Osteocyte (in vitro differentiated cells): ENCODE data around the gene MPG. TPM values are rescaled to one million over a fixed set of nuclear protein-coding genes. Genes with fewer than 3 reads are reported as not detected.

Experiments
- DNase-seq: peaks from one replicate; pipeline ENCODE4 v3.0.0; 2021; ENCODE audit warnings: mixed read lengths; ENCODE audit not compliant: unreplicated experiment; ENCODE audit errors: extremely low spot score
- H3K27ac Mint-ChIP-seq: one replicate; pipeline ENCODE4 v1.8.0; 2021; ENCODE audit warnings: mild to moderate bottlenecking, mixed read lengths; ENCODE audit not compliant: unreplicated experiment
- H3K27me3 Mint-ChIP-seq: one replicate; pipeline ENCODE4 v1.8.0; 2021; ENCODE audit warnings: mixed read lengths; ENCODE audit not compliant: unreplicated experiment
- H3K36me3 Mint-ChIP-seq: one replicate; pipeline ENCODE4 v1.8.0; 2021; ENCODE audit warnings: mixed read lengths; ENCODE audit not compliant: unreplicated experiment
- H3K4me1 Mint-ChIP-seq: one replicate; pipeline ENCODE4 v1.8.0; 2021; ENCODE audit warnings: mixed read lengths; ENCODE audit not compliant: unreplicated experiment
- H3K4me3 Mint-ChIP-seq: one replicate; pipeline ENCODE4 v1.8.0; 2021; ENCODE audit warnings: mild to moderate bottlenecking, moderate library complexity, mixed read lengths; ENCODE audit not compliant: unreplicated experiment
- H3K9me3 Mint-ChIP-seq: one replicate; pipeline ENCODE4 v1.8.0; 2021; ENCODE audit warnings: mixed read lengths; ENCODE audit not compliant: unreplicated experiment
- total RNA-seq: library from RNA; stranded (reverse); gene quantifications from 2 replicates; pipeline ENCODE4 v1.2.1, GENCODE V29; 2021
- TF ChIP-seq, protein P1 (sequence below): fragments of 200-600 bp; sonication (generic); IDR thresholded peaks from 2 replicates; pipeline ENCODE4 v1.5.0; 2021; ENCODE audit warnings: antibody characterized with exemption, mild to moderate bottlenecking, moderate library complexity

The MPG gene
- total RNA-seq, 1 donor from 2014 or later = 71.6 TPM

- DNase-seq = no peak
- no peaks in the 10 kb centered on the region for H3K9me3 Mint-ChIP-seq
- H3K4me3 Mint-ChIP-seq = no peak overlapping the region
- H3K4me1 Mint-ChIP-seq = peaks cover 11% of the 10 kb centered on the region
- H3K27ac Mint-ChIP-seq = no peak overlapping the region
- H3K27me3 Mint-ChIP-seq = no peaks in the 10 kb centered on the region
- TF ChIP-seq, protein P1, sequence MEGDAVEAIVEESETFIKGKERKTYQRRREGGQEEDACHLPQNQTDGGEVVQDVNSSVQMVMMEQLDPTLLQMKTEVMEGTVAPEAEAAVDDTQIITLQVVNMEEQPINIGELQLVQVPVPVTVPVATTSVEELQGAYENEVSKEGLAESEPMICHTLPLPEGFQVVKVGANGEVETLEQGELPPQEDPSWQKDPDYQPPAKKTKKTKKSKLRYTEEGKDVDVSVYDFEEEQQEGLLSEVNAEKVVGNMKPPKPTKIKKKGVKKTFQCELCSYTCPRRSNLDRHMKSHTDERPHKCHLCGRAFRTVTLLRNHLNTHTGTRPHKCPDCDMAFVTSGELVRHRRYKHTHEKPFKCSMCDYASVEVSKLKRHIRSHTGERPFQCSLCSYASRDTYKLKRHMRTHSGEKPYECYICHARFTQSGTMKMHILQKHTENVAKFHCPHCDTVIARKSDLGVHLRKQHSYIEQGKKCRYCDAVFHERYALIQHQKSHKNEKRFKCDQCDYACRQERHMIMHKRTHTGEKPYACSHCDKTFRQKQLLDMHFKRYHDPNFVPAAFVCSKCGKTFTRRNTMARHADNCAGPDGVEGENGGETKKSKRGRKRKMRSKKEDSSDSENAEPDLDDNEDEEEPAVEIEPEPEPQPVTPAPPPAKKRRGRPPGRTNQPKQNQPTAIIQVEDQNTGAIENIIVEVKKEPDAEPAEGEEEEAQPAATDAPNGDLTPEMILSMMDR = no peak
- H3K36me3 Mint-ChIP-seq = peaks cover 24% of the 10 kb centered on the region
Measured at GRCh38 chr16:57711-58110, 20.3 kb upstream of the MPG start.

DNA sequence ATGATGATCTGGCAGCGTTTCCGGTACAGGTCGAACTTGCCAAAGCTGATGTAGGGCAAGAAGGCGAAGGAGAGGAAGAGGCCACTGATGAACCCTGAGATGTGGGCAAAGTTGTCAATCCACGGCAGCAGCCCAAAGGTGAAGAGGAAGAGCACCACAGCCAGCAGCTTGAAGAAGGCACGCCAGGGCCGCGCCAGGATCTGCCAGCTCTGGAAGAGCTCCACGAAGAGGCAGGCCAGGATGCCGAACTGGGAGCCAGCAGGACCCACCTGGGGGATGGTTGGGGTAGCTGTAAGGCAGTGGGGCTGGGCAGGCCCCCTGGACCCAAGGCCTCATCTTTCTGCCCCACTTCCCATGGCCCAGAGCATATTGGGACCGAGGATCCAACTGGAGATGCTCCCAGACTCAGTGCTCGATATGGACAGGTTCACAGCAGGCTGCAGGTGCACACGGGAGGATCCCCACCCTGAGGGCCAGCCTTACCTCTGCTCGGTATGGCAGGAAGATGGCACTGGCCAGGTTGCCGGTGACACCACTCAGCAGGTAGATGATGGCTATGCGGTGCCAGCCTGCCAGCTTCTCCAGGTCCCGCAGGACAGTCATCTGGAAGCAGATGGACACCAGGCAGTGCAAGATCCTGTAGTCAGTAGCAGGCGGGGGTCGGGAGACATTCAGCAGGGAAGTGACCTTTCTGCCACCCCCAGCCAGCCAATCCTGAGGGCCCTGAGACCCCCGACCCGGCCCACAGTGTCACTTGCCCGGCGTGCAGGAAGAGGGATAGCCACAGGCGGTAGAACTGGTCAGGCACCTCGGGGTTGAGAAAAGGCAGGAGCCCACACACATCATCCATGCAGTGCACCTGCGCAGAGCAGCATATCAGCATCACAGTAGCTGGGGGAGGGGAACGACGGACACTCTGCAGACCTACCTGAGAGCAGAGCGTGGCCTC lies 19.3 kb upstream of the MPG start:
- peaks cover 24% of the 10 kb centered on the region for H3K36me3 Mint-ChIP-seq
- no peaks in the 10 kb centered on the region for H3K9me3 Mint-ChIP-seq
- H3K27ac Mint-ChIP-seq = no peak overlapping the region
- no peak for DNase-seq
- TF ChIP-seq, protein P1 = no peak
- H3K4me1 Mint-ChIP-seq = peaks cover 6% of the 10 kb centered on the region
- no peak overlapping the region for H3K4me3 Mint-ChIP-seq
- H3K27me3 Mint-ChIP-seq = no peaks in the 10 kb centered on the region

DNA sequence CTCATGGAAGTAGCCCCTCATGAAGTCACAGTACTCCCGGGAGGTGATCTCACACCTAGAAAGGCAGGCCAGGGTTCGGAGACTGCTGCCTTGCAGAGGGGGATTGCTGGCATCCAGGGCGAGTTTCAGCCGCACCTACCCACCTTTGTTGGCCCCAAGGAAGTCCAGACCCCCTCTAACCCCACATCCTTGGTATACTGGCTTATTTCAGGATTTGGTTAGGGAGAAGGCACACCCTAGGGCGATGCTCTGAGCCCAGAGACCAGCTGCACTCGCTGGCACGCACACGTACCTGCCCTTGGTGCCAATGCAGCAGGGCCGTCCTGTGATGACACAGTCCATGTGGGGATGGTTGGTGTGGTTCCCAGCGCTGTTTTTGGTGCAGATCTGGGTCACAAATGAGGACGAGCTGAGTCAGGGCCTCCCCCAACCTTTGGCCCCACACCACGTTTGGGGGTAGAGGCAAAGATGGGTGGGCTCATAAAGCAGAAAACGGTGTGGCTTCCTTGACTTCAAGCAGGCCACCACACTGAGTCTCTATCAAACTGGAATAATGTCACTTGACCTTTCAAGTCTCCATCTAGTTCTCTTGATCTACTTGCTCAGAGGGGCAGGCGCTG lies 18.5 kb upstream of the MPG start:
- no peak overlapping the region for H3K4me3 Mint-ChIP-seq
- no peak overlapping the region for H3K27ac Mint-ChIP-seq
- H3K4me1 Mint-ChIP-seq = peaks cover 3% of the 10 kb centered on the region
- H3K9me3 Mint-ChIP-seq = no peaks in the 10 kb centered on the region
- peaks cover 28% of the 10 kb centered on the region for H3K36me3 Mint-ChIP-seq
- DNase-seq = no peak
- TF ChIP-seq, protein P1 = no peak
- H3K27me3 Mint-ChIP-seq = no peaks in the 10 kb centered on the region

- no peak for DNase-seq
- TF ChIP-seq, protein P1 = no peak
Measured at GRCh38 chr16:60166-60565, 17.9 kb upstream of the MPG start.

More at GRCh38 chr16:60166-60565, 17.9 kb upstream of the MPG start:
- Mint-ChIP-seq H3K9me3 (no peaks in the 10 kb centered on the region), H3K4me3 (no peak overlapping the region), H3K36me3 (peaks cover 28% of the 10 kb centered on the region), H3K27me3 (no peaks in the 10 kb centered on the region), H3K27ac (no peak overlapping the region), H3K4me1 (no peaks in the 10 kb centered on the region)
